ENCODE measurements around the gene BGLAP.

GRCh38 chr1:156226782-156227181, 15.2 kb upstream of the BGLAP start:
- TF ChIP-seq CTCF (tag by site-specific recombination; IDR thresholded peaks at IDR 0.05) = no peak
- TF ChIP-seq ZNF184 (tag by site-specific recombination; IDR thresholded peaks at IDR 0.05) = no peak
- no peak for TF ChIP-seq YY1 (tag by site-specific recombination; IDR thresholded peaks at IDR 0.05)
- TF ChIP-seq ATF2 (tag by site-specific recombination; IDR thresholded peaks at IDR 0.05; ENCODE audit: low read depth) = no peak
- no peak for TF ChIP-seq ZFP37 (tag by site-specific recombination; IDR thresholded peaks at IDR 0.05)
- no peak for TF ChIP-seq ZNF157 (tag by site-specific recombination; IDR thresholded peaks at IDR 0.05)
- TF ChIP-seq ZEB2 (tag by site-specific recombination; IDR thresholded peaks at IDR 0.05) = no peak
- TF ChIP-seq WT1 (tag by site-specific recombination; IDR thresholded peaks at IDR 0.05) = no peak
- TF ChIP-seq ZNF513 (tag by site-specific recombination; IDR thresholded peaks at IDR 0.05) = no peak
- no peak for TF ChIP-seq ZBTB8A (tag by site-specific recombination; IDR thresholded peaks at IDR 0.05)
- TF ChIP-seq ZNF488 (tag by site-specific recombination; IDR thresholded peaks at IDR 0.05) = no peak

Measured in HEK293 (cell line).